Upper lobe of right lung (tissue), 1 donor: Measurements from ENCODE around the gene GOLGA8G. TPM values are rescaled to one million over a fixed set of nuclear protein-coding genes. Genes with fewer than 3 reads are reported as not detected.
"Not testable (repeated sequence)": the region's sequence is repeated elsewhere in the genome, so short reads cannot be mapped to it uniquely, and the experiment has no call there.

Source experiments
- ATAC-seq: fragments of 200-7000 bp; cut with Tn5 transposase; one replicate; pipeline ENCODE4 v1.9.1; 2020; ENCODE audit warnings: mild to moderate bottlenecking, moderate library complexity
- DNase-seq: peaks from one replicate; pipeline ENCODE4 v3.0.0-alpha.2; 2020
- H3K27ac ChIP-seq: fragments of 200-600 bp; one replicate; pipeline ENCODE4 v1.8.0; 2022
- H3K27me3 ChIP-seq: fragments of 200-600 bp; one replicate; pipeline ENCODE4 v1.8.0; 2022; ENCODE audit warnings: mild to moderate bottlenecking
- H3K36me3 ChIP-seq: fragments of 200-600 bp; one replicate; pipeline ENCODE4 v1.8.0; 2022
- H3K4me1 ChIP-seq: fragments of 200-600 bp; one replicate; pipeline ENCODE4 v1.8.0; 2022
- H3K4me3 ChIP-seq: fragments of 200-600 bp; one replicate; pipeline ENCODE4 v1.8.0; 2022; ENCODE audit warnings: mild to moderate bottlenecking
- H3K9me3 ChIP-seq: fragments of 200-600 bp; one replicate; pipeline ENCODE4 v1.8.0; 2022
- intact Hi-C: fragments of 100-400 bp; cut with DNase I; formaldehyde crosslinking; loops from one replicate; pipeline ENCODE4 v1.11.0; 2022
- long read RNA-seq: library from polyadenylated mRNA; unstranded; transcript quantifications from one replicate; pipeline ENCODE4 v2.0.0, GENCODE V29; 2021
- microRNA-seq: library from miRNA; unstranded; fragments of <30 nt; microRNA quantifications from one replicate; pipeline ENCODE4 v1.2.0, GENCODE V29; 2020; ENCODE audit warnings: borderline microRNAs expressed
- total RNA-seq: library from RNA; stranded (reverse); fragmentation: NEBNext Ultra II Directional; extraction: Animal tissue kit (Norgen Biotek cat#: 25700); gene quantifications from one replicate; pipeline ENCODE4 v1.2.1, GENCODE V29; 2021
- donor health status: DM: no; HTN: yes; CAD: no; lungs with severe emphysema.

Gene GOLGA8G, protein sequence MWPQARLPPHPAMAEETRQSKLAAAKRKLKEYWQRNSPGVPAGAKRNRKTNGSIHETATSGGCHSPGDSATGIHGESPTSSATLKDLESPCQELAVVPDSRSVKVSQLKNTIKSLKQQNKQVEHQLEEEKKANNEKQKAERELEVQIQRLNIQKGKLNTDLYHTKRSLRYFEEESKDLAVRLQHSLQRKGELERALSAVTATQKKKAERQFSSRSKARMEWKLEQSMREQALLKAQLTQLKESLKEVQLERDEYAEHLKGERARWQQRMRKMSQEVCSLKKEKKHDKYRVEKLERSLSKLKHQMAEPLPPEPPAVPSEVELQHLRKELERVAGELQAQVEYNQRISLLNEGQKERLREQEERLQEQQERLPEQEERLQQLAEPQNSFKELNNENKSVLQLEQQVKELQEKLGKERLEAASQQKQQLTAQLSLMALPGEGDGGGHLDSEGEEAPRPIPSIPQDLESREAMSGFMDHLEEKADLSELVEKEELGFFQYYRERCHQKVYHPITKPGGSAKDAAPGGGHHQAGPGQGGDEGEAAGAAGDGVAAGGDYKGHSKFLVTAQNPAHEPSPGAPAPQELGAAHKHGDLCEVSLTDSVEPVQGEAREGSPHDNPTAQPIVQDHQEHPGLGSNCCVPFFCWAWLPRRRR
- not detected for total RNA-seq
- long read RNA-seq, result 0 reads

DNA sequence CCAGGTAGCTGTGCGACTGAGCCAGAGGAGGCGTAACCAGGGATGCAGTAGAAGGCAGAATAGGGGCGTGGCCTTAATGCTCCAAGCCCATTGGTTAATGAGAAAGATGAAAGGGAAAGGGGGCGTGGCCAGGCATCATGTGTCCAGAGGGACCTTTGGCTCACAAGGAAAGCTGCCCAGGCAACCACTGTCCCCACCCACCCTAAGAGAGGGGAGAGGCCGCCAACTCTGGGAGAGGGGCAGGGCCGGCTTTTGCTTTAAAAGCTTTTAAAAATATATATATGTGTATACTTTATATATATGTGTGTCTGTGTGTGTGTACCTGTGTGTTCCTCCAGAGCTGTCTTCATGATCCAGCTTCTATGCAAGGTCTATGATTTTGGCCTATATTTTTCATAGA lies at the start of gene GOLGA8G:
Gene GOLGA8G, minus strand, starts transcription at position 18 of the 400 bp plus-strand sequence. CDS start 62 bp downstream, outside the sequence.
- H3K9me3 ChIP-seq, H3K36me3 ChIP-seq, H3K4me3 ChIP-seq, H3K4me1 ChIP-seq, DNase-seq, H3K27ac ChIP-seq, H3K27me3 ChIP-seq, intact Hi-C loops, ATAC-seq: not testable (repeated sequence)

DNA sequence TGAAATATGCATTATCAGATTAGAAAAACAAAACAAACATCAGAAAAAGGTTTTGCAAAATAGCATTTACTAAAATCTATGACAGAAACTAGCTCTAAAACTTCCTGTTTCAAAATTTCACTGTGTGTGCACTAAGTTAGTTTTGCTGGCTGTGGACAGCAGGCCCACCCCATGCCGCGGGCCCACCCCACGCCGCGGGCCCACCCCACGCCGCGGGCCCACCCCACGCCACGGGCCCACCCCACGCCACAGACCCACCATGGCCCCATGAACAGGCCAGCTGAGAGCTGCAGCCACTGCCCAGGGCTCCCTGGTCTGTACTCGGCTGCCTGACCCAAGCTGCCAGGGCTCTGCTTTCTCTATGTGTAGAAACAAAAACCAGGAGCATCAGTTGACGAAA lies 40.6 kb upstream of the GOLGA8G start:
- ATAC-seq, H3K27me3 ChIP-seq, intact Hi-C loops, DNase-seq, H3K4me1 ChIP-seq, H3K27ac ChIP-seq, H3K36me3 ChIP-seq, H3K4me3 ChIP-seq, H3K9me3 ChIP-seq: not testable (repeated sequence)

DNA sequence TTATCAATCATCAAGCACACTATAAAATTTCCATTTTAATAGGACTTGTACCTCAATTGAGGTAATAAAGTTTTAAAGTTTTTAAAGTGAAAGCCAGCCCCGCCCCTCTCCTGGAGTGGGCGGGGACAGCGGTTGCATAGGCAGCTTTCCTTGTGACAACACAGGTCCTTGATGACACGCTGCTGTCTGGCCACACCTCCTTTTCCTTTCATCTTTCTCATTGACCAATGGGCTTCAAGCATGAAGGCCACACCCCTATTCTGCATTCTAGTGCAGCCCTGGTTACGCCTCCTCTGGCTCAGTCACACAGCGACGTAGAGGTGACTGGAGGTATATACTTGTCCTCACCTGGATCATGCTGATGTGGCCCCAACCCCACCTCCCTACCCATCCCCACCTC lies 20.5 kb upstream of the GOLGA8G start, which contains the start of gene GOLGA6L25:
Gene GOLGA6L25, plus strand, starts transcription at position 301 of the 400 bp plus-strand sequence. Its CDS starts 61 bp downstream, at position 362.
- H3K27me3 ChIP-seq, H3K4me1 ChIP-seq, H3K36me3 ChIP-seq, ATAC-seq, H3K9me3 ChIP-seq, intact Hi-C loops, DNase-seq, H3K27ac ChIP-seq, H3K4me3 ChIP-seq: not testable (repeated sequence)

DNA sequence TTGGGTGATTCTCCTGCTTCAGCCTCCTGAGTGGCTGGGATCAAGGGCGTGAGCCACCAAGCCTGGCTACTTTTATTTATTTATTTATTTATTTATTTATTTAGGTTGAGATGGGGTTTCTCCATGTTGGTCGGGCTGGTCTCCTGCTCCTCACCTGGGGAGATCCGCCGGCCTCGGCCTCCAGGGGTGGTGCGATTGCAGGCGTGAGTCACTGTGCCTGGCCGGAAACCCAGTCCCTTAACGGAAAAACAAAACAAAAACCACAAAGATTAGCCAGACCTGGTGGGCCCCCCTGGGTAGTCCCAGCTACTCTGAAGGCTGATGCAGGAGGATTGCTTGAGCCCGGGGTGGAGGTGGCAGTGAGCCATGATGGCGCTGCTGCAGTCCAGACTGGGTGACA lies 17.6 kb downstream of the GOLGA8G start:
- H3K27ac ChIP-seq, H3K27me3 ChIP-seq, H3K9me3 ChIP-seq, H3K36me3 ChIP-seq, H3K4me3 ChIP-seq, H3K4me1 ChIP-seq, intact Hi-C loops, DNase-seq, ATAC-seq: not testable (repeated sequence)

DNA sequence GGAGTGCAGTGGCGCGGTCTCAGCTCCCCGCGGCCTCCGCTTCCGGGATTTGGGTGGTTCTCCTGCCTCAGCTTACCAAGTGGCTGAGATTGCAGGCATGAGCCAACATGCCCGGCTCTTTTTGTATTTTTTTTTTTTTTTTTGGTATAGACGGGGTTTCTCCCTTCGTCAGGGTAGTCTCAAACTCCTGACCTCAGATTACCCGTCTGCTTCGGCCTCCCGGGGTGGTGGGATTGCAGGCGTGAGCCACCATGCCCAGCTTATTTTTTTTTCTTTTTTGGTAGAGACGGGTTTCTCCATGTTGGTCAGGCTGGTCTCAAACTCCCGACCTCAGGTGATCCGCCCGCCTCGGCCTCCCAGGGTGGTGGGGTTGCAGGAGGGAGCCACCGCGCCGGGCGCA lies 18.6 kb downstream of the GOLGA8G start:
- DNase-seq, intact Hi-C loops, H3K4me1 ChIP-seq, H3K36me3 ChIP-seq, H3K27ac ChIP-seq, ATAC-seq, H3K27me3 ChIP-seq, H3K9me3 ChIP-seq, H3K4me3 ChIP-seq: not testable (repeated sequence)

DNA sequence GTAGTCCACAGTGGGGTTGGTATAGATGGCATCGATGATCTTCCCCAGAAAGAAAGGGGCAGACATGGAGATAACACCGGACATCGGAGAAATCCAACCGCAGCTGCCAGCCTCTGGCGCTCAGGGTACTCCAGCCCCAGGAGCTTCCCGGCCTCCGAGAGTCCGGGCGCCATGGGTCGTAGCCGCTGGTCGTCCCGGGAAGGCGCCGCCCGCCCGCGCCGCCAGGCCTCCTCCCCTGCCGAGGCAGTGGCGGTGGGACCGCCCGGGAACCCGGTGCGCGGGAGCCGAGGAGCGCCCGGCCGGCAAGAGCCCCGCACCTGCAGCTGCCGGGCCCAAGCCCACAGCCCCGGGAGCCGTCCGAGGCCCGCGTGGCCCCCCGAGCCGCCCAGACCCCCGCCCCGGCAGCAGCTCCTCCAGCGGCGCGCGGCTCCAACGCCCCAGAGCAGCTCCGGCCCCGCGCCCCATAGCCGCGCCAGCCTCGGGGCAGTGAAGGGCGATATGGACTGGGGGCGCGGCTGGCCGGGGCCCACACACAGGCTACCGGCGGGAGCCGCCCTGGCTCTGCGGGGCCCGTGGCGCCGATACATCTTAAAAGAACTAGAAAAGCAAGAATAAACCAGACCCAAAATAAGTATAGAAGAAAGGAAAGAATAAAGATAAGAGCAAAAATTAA lies 24.4 kb downstream of the GOLGA8G start:
- H3K9me3 ChIP-seq, H3K27me3 ChIP-seq, H3K4me3 ChIP-seq, DNase-seq, H3K27ac ChIP-seq, ATAC-seq, intact Hi-C loops, H3K4me1 ChIP-seq, H3K36me3 ChIP-seq: not testable (repeated sequence)

DNA sequence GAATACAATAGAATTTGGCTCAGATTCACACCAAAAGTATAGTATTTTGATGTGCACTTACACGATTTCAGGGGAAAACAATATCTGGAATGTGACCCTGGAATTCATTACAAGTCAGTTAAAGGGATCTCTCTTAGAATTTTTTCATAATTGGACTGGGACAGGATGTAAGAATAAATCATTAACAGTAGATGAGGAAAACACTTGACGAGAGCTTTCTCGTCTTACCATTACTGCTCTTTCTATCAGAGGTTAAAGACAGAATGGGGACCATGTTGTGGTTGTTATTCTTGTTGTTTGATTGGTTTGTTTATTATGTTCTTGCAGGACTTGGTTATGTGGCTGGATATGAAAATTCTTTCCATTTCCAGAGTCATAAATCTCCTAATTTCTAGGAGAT lies 51.4 kb downstream of the GOLGA8G start:
- H3K36me3 ChIP-seq, H3K27me3 ChIP-seq, ATAC-seq, H3K4me3 ChIP-seq, intact Hi-C loops, H3K4me1 ChIP-seq, H3K9me3 ChIP-seq, H3K27ac ChIP-seq, DNase-seq: not testable (repeated sequence)

Small RNAs within 50 kb of the gene (microRNA-seq; reads per million reads assigned to microRNA genes)
- gene MIR4509-3, result not detected

Other genes starting within 250 kb of the GOLGA8G start
- 56.9 TPM for gene HERC2, start 210.8 kb downstream of the GOLGA8G start, total RNA-seq
- not detected for gene GOLGA6L24, start 174.9 kb downstream of the GOLGA8G start, total RNA-seq
- not detected for gene GOLGA8F, start 154.3 kb downstream of the GOLGA8G start, total RNA-seq
- not detected for gene GOLGA6L25, start 20.6 kb upstream of the GOLGA8G start, total RNA-seq
- gene GOLGA8M, start 179.4 kb upstream of the GOLGA8G start, total RNA-seq, result 3.0 TPM